ENCODE data around the gene ADARB2. TPM values are rescaled to one million over a fixed set of nuclear protein-coding genes. Genes with fewer than 3 reads are reported as not detected.

ADARB2 gene
- polyA plus RNA-seq, 1 of the 3 experiments (the other 2 are of a cell fraction): not detected

DNA sequence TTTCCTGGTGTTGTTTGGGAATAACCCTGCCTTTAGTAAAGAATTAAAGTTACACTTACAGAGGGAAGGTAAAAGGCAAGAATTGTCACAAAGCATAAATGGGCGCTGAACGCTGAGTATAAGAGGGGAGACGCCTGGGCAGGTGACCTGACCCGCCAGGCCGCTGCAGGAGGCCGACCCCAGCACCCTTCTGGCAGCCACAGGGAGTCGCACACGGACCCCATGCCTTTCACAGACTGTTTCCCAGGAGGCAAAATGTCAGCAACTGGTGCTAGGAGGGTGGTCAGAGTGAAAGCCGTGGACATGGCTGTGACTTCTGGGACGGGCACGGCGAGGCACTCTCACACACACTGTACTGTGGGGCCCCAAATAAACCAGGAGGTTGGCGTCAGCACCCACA, 392.9 kb downstream of the ADARB2 start:
- Histone ChIP-seq H3K4me3 (ENCODE audit: low read depth in 2 of 2, low read length in 1 of 2) (no peak overlapping the region), H3K4me1 (ENCODE audit: control insufficient read depth in 1 of 2, insufficient read depth in 2 of 2, low read depth in 1 of 2, low read length in 1 of 2) (peaks cover 0 to 15% of the 10 kb centered on the region in 2 experiments; a peak in 1 of 4 replicates), H3K9me3 (no peaks in the 10 kb centered on the region), H3K9me2 (no peaks in the 10 kb centered on the region), H3K27ac (ENCODE audit: low read depth in 2 of 2, low read length in 1 of 2) (no peak overlapping the region), H4K20me1 (ENCODE audit: insufficient read depth) (no peaks in the 10 kb centered on the region), H3K36me3 (replicated peaks in 1 of 2; ENCODE audit: control insufficient read depth in 1 of 2, insufficient read depth in 2 of 2, low read length in 1 of 2) (no peaks in the 10 kb centered on the region), H3F3A (replicated peaks; ENCODE audit: insufficient read depth) (no peaks in the 10 kb centered on the region), H3K4me2 (no peak overlapping the region), H3K9ac (no peak overlapping the region), H2AFZ (ENCODE audit: low read depth) (no peak overlapping the region), H3K79me2 (ENCODE audit: insufficient read depth) (no peaks in the 10 kb centered on the region), H3K27me3 (ENCODE audit: insufficient read depth) (no peaks in the 10 kb centered on the region)
- no peak for TF ChIP-seq TAF1 (IDR thresholded peaks at IDR 0.05; ENCODE audit: borderline replicate concordance, low read depth, low read length)
- TF ChIP-seq SIN3A (IDR thresholded peaks at IDR 0.05; ENCODE audit: borderline replicate concordance, low read depth, low read length): no peak
- TF ChIP-seq, protein P1, sequence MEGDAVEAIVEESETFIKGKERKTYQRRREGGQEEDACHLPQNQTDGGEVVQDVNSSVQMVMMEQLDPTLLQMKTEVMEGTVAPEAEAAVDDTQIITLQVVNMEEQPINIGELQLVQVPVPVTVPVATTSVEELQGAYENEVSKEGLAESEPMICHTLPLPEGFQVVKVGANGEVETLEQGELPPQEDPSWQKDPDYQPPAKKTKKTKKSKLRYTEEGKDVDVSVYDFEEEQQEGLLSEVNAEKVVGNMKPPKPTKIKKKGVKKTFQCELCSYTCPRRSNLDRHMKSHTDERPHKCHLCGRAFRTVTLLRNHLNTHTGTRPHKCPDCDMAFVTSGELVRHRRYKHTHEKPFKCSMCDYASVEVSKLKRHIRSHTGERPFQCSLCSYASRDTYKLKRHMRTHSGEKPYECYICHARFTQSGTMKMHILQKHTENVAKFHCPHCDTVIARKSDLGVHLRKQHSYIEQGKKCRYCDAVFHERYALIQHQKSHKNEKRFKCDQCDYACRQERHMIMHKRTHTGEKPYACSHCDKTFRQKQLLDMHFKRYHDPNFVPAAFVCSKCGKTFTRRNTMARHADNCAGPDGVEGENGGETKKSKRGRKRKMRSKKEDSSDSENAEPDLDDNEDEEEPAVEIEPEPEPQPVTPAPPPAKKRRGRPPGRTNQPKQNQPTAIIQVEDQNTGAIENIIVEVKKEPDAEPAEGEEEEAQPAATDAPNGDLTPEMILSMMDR (IDR thresholded peaks at IDR 0.05): no peak
- TF ChIP-seq, protein P2, sequence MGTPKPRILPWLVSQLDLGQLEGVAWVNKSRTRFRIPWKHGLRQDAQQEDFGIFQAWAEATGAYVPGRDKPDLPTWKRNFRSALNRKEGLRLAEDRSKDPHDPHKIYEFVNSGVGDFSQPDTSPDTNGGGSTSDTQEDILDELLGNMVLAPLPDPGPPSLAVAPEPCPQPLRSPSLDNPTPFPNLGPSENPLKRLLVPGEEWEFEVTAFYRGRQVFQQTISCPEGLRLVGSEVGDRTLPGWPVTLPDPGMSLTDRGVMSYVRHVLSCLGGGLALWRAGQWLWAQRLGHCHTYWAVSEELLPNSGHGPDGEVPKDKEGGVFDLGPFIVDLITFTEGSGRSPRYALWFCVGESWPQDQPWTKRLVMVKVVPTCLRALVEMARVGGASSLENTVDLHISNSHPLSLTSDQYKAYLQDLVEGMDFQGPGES (IDR thresholded peaks at IDR 0.05; ENCODE audit: low read depth, low read length): no peak
- TF ChIP-seq, protein P3, sequence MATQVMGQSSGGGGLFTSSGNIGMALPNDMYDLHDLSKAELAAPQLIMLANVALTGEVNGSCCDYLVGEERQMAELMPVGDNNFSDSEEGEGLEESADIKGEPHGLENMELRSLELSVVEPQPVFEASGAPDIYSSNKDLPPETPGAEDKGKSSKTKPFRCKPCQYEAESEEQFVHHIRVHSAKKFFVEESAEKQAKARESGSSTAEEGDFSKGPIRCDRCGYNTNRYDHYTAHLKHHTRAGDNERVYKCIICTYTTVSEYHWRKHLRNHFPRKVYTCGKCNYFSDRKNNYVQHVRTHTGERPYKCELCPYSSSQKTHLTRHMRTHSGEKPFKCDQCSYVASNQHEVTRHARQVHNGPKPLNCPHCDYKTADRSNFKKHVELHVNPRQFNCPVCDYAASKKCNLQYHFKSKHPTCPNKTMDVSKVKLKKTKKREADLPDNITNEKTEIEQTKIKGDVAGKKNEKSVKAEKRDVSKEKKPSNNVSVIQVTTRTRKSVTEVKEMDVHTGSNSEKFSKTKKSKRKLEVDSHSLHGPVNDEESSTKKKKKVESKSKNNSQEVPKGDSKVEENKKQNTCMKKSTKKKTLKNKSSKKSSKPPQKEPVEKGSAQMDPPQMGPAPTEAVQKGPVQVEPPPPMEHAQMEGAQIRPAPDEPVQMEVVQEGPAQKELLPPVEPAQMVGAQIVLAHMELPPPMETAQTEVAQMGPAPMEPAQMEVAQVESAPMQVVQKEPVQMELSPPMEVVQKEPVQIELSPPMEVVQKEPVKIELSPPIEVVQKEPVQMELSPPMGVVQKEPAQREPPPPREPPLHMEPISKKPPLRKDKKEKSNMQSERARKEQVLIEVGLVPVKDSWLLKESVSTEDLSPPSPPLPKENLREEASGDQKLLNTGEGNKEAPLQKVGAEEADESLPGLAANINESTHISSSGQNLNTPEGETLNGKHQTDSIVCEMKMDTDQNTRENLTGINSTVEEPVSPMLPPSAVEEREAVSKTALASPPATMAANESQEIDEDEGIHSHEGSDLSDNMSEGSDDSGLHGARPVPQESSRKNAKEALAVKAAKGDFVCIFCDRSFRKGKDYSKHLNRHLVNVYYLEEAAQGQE (IDR thresholded peaks at IDR 0.05; ENCODE audit: low read depth, low read length): no peak
- no peak for TF ChIP-seq MXI1 (IDR thresholded peaks at IDR 0.05; ENCODE audit: low read depth, low read length)
- POLR2A ChIA-PET: no interaction called here
- WGBS (ENCODE audit: low lambda C conversion rate): 53% methylated on average over 13 of the region's 13 CpGs
- CTCF ChIA-PET: no interaction called here
- DNase-seq: no peak

DNA sequence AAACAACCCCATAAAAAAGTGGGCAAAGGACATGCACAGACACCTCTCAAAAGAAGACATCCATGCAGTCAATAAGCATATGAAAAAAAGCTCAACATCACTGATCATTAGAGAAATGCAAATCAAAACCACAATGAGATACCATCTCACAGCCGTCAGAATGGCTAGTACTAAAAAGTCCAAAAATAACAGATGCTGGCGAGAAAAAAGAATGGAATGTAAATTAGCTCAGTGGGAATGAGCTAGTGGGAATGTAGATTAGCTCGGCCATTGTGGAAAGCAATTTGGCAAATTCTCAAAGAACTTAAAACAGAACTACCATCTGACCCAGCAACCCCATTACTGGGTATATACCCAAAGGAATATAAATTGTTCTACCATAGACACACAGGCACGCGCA, 394.1 kb downstream of the ADARB2 start:
- no peak overlapping the region for H3K4me3 ChIP-seq (ENCODE audit: low read depth in 2 of 2, low read length in 1 of 2)
- H2AFZ ChIP-seq (ENCODE audit: low read depth): no peak overlapping the region
- no peak for DNase-seq
- no peaks in the 10 kb centered on the region for H3K9me3 ChIP-seq
- CTCF ChIA-PET: interaction anchor here (1.3 kb wide), 1 partner anchor 25 kb away, joined by 3 read pairs; no protein-coding TSS in a partner anchor
- no peaks in the 10 kb centered on the region for H3K27me3 ChIP-seq (ENCODE audit: insufficient read depth)
- no peaks in the 10 kb centered on the region for H3K36me3 ChIP-seq (replicated peaks in 1 of 2; ENCODE audit: control insufficient read depth in 1 of 2, insufficient read depth in 2 of 2, low read length in 1 of 2)
- H3K9ac ChIP-seq: no peak overlapping the region
- H4K20me1 ChIP-seq (ENCODE audit: insufficient read depth): no peaks in the 10 kb centered on the region
- POLR2A ChIA-PET: no interaction called here
- no peaks in the 10 kb centered on the region for H3K9me2 ChIP-seq
- H3K27ac ChIP-seq (ENCODE audit: low read depth in 2 of 2, low read length in 1 of 2): no peak overlapping the region
- WGBS (ENCODE audit: low lambda C conversion rate): 42% methylated on average over 5 of the region's 5 CpGs
- H3F3A ChIP-seq (replicated peaks; ENCODE audit: insufficient read depth): no peaks in the 10 kb centered on the region
- H3K4me1 ChIP-seq (ENCODE audit: control insufficient read depth in 1 of 2, insufficient read depth in 2 of 2, low read depth in 1 of 2, low read length in 1 of 2): peaks cover 0 to 15% of the 10 kb centered on the region in 2 experiments; a peak in 1 of 4 replicates
- no peak overlapping the region for H3K4me2 ChIP-seq
- H3K79me2 ChIP-seq (ENCODE audit: insufficient read depth): no peaks in the 10 kb centered on the region
- TF ChIP-seq, protein P4, sequence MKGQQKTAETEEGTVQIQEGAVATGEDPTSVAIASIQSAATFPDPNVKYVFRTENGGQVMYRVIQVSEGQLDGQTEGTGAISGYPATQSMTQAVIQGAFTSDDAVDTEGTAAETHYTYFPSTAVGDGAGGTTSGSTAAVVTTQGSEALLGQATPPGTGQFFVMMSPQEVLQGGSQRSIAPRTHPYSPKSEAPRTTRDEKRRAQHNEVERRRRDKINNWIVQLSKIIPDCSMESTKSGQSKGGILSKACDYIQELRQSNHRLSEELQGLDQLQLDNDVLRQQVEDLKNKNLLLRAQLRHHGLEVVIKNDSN (IDR thresholded peaks at IDR 0.05; ENCODE audit: borderline replicate concordance, low read depth): no peak
- no peak for TF ChIP-seq NRF1 (IDR thresholded peaks at IDR 0.05; ENCODE audit: low read depth, low read length)
- TF ChIP-seq, protein P5, sequence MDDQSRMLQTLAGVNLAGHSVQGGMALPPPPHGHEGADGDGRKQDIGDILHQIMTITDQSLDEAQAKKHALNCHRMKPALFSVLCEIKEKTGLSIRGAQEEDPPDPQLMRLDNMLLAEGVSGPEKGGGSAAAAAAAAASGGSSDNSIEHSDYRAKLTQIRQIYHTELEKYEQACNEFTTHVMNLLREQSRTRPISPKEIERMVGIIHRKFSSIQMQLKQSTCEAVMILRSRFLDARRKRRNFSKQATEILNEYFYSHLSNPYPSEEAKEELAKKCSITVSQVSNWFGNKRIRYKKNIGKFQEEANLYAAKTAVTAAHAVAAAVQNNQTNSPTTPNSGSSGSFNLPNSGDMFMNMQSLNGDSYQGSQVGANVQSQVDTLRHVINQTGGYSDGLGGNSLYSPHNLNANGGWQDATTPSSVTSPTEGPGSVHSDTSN (IDR thresholded peaks at IDR 0.05): no peak
- no peak for TF ChIP-seq EZH2phosphoT487 (IDR thresholded peaks at IDR 0.05; ENCODE audit: borderline replicate concordance, low read depth)
- TF ChIP-seq, protein P3 (IDR thresholded peaks at IDR 0.05; ENCODE audit: low read depth, low read length): no peak
